RWPE1 (cell line): Measurements from ENCODE around the gene WAPL.

Source experiments
- CTCF ChIA-PET: fragments of 350-600 bp; sonication (Branson Sonifier 250); formaldehyde crosslinking; extraction: SDS; loops from one replicate; lab custom pipeline; 2021; lab: Yijun Ruan, JAX
- POLR2A ChIA-PET: fragments of 400-600 bp; formaldehyde crosslinking; extraction: SDS; loops from one replicate; lab custom pipeline; 2020; ENCODE audit warnings: antibody characterized with exemption; ENCODE audit not compliant: low non-redundant PET; lab: Yijun Ruan, JAX
- DNase-seq: peaks from one replicate; pipeline ENCODE4 v3.0.0; 2012; ENCODE audit warnings: low spot score
- H3K27ac ChIP-seq: fragments of 450-650 bp; 2 replicates; pipeline ENCODE4 v1.5.1; 2017
- CTCF ChIP-seq: fragments of 450-650 bp; conservative IDR thresholded peaks from 2 replicates; pipeline ENCODE4 v1.5.1; 2017; ENCODE audit warnings: low read depth, mild to moderate bottlenecking

The WAPL gene

GRCh38 chr10:86440874-86441843, 80.4 kb downstream of the WAPL start:
- TF ChIP-seq CTCF, result no peak
- no peak overlapping the region for H3K27ac ChIP-seq
- POLR2A ChIA-PET, result no interaction called here
- DNase-seq, result peak; percentile 48
- CTCF ChIA-PET, result no interaction called here

- CTCF ChIA-PET, result interaction anchor here (0.6 to 0.9 kb wide), 3 partner anchors 31 to 368 kb away, joined by 3 read pairs; no protein-coding TSS in a partner anchor
- TF ChIP-seq CTCF, result no peak
- no peak overlapping the region for H3K27ac ChIP-seq
- POLR2A ChIA-PET, result no interaction called here
- no peak for DNase-seq
These were observed 82.0 kb downstream of the WAPL start for GRCh38 chr10:86439544-86439943.

GRCh38 chr10:86438091-86438749, 83.4 kb downstream of the WAPL start:
- DNase-seq, result no peak
- POLR2A ChIA-PET, result no interaction called here
- CTCF ChIA-PET, result interaction anchor here (0.6 to 1.1 kb wide), 3 partner anchors 50 to 220 kb away, joined by 3 to 4 read pairs (median 4); no protein-coding TSS in a partner anchor

GRCh38 chr10:86437447-86437846, 84.1 kb downstream of the WAPL start:
- DNase-seq, result no peak
- ChIA-PET POLR2A (no interaction called here), CTCF (interaction anchor here (0.6 to 1.1 kb wide), 2 partner anchors 49 to 148 kb away, joined by 3 to 4 read pairs; no protein-coding TSS in a partner anchor)
- no peak overlapping the region for H3K27ac ChIP-seq
- TF ChIP-seq CTCF, result no peak

More at GRCh38 chr10:86438091-86438749, 83.4 kb downstream of the WAPL start:
- no peak for TF ChIP-seq CTCF
- H3K27ac ChIP-seq, result no peak overlapping the region

GRCh38 chr10:86436963-86437362, 84.6 kb downstream of the WAPL start:
- ChIA-PET POLR2A (no interaction called here), CTCF (interaction anchor here (1.1 kb wide), 1 partner anchor 148 kb away, joined by 3 read pairs; no protein-coding TSS in a partner anchor)
- no peak for DNase-seq
- TF ChIP-seq CTCF, result no peak
- no peak overlapping the region for H3K27ac ChIP-seq

- TF ChIP-seq CTCF, result no peak
- H3K27ac ChIP-seq, result no peak overlapping the region
- DNase-seq, result no peak
- ChIA-PET CTCF (no interaction called here), POLR2A (no interaction called here)
These were observed 86.9 kb downstream of the WAPL start for GRCh38 chr10:86434656-86435055.
